Hematopoietic multipotent progenitor cell treated with erythropoietin and hydrocortisone succinate and interleukin-3 and kit ligand, for 4 days (in vitro differentiated cells): ENCODE data around the gene CEMIP.

Source experiments
- DNase-seq: peaks from one replicate; pipeline ENCODE4 v3.0.0-alpha.2; 2015

CEMIP gene

DNA sequence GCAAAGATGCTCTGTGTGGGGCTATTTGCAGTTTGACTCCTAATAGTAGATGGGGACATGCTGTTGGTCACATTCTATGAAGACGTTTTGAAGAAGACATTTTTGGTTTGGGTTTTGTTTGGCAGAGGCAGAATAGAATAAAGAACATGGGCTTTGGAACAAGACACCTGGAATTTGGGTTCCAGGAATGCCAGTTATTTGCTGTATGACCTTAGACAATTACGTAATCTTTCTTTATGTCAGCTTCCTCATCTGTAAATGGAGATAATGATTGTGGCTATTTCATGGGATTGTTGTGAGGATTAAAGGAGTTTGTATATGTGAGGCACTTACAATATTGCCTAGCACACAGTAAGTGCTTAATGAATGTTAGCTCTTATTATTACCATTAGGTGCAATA is 118.9 kb downstream of the CEMIP start:
- DNase-seq = no peak

DNA sequence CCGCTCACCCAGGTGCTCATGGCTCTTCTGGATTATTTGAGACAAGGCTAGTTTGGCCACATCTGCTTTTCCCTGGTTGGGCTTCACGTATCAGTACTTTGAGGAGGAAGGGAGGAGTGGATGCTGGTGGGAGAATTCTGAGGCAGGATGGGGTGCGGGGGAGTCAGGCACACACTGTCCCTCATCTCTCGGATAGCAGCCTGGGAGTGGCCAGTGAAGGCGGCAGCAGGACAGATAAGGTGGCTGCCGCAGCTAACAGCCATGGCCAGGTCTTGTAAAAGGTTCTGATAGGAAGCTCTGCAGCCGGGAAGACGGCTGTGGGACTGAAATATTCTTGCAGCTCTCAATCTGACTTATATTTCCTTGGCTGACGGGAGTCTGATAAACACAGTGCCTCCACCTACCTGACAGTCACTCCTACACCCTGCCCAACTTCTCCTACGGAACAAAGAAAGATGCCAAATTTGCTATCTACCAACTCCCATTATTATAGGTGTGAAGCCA is 123.2 kb downstream of the CEMIP start:
- peak; percentile 10 for DNase-seq

GRCh38 chr15:80904998-80905397 is 125.8 kb downstream of the CEMIP start:
- DNase-seq = no peak

- no peak for DNase-seq
Observed at GRCh38 chr15:80906159-80906766, 127.1 kb downstream of the CEMIP start.

DNA sequence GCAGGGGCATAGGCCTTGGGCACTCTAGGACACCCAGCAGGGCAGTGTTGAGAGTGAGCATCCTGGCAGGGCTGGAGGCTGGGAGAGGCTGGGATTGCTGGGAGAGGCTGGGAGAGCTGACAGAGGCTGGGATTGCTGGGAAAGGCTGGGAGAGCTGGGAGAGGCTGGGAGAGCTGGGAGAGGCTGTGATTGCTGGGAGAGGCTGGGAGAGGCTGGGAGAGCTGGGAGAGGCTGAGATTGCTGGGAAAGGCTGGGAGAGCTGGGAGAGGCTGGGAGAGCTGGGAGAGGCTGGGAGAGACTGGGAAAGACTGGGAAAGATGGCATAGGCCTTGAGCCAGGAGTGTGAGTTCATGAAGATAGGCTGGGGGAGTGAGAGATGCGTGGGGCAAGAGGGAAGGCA is 132.7 kb downstream of the CEMIP start:
- DNase-seq = no peak

DNA sequence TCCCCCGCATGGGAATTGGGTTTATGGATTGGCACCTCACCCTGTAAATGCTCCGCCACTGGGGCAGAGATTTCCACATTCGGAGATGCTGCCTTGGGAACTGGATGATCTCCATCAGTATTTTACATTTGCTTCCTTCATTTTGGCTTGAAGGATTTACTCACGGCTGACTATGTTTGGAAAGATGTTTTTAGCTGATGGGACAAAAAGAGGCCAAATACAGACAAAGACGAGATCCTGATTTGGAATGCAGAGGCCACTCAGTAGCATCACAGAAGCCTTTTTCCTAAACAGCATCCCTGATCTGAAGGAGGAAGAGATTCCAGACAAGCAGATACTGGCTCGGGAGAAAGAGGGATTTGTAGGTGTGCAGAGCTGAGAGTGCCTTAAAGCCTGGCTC is 133.5 kb downstream of the CEMIP start:
- no peak for DNase-seq

DNA sequence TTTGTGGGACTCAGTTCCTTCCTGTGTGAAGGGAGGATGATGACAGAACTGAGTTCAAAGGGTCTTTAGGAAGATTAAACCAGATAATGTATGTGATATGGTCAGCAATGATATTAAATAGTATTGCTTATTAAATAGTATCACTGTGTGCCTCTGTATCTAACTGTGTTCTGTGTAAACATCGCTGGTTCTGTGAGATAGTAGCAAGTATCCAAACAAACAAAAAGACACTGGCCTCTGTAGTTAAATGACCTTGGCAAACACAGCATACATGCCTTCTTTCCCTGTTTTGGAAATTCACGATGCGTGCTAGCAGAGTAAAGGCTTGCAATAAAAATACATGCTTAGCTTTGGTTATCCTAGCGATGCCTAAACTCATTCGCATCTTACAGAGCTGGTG is 134.4 kb downstream of the CEMIP start:
- DNase-seq = no peak

DNA sequence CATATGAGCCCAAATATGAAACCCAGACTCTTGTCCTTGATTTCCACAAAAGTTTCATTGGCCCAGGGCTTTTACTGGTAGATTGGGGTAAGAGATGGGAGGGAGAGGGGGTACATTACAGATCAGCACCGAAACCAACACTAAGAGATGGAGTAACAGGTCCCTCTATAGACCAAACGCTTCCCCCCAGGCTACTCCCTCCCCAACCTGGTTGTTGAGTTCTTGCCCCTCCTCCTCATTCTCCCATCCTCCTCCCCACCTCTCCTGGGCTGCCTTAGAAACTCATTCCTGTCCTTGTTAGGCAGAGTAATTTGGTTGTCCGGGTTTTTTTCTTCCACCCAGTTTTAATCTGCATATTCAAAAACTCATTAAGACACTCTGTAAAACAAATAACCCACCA is 136.3 kb downstream of the CEMIP start:
- no peak for DNase-seq

GRCh38 chr15:80916056-80916455 is 136.9 kb downstream of the CEMIP start:
- no peak for DNase-seq

DNA sequence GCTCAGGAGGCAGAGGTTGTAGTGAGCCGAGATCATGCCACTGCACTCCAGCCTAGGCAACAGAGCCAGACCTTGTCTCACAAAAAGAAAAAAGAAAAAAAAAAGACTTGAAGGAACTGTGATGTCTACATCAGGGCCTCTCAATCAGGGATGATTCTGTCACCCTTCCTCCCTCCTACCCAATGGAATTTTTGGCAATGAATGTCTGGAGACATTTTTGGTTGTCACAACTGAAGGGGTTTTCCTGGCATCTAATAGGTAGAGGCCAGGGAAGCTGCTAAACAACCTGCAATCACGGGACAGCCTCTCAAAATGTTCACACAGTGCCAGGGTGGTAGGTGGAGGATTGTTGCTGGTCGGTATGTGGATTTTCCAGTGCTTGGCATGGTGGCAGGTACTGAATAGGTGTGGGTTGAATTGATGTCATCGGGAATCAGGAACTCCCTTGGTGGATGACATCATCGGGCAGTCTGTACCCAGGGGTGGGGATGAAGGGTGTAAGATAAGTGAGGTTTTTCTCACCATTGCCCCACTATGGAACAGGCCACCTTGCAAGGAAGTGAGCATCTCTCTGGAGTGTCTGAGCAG is 139.1 kb downstream of the CEMIP start:
- DNase-seq = no peak

DNA sequence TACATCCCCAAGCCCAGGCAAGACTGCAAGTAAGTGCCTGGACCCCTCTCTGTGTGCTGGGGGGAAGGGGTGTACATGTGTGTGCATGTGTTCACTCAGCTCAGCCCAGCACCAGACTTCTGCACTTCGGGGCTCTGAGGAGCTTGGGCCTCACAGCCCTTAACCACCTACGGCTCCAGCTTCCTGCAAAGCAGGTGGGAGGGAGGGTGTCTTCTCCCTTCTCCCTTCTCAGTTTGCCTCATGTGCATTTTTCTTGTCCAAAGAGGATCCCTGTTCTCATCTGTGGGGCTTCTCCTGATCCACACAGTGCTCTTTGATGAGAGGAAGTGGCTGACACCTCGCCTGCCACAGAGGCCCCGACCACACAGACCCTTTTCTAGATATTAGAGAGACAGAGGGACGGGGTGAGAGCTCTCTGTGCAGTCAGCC is 141.1 kb downstream of the CEMIP start:
- DNase-seq = peak; percentile 14

- DNase-seq = no peak
Observed at GRCh38 chr15:80921736-80922410, 142.7 kb downstream of the CEMIP start.

DNA sequence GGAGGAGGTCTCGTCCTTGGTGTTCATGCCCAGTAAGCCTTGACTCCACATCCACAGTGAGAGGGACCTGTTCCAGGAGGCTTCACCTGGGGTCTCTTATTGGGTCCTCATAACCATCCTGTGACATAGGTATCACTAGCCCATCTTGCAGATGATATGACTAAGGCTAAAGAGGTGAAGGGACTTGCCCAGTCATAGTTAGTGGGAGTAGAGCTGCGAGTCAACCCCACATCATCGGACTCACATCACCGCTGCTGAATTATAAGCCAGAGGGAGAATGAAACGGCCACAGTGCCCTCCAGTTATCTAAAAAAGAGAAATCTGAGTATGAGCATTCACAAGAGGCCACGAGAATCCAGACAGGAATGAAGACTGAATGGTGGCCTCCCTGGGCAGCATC is 144.5 kb downstream of the CEMIP start:
- no peak for DNase-seq

- DNase-seq = no peak
Observed at GRCh38 chr15:80924278-80924677, 145.1 kb downstream of the CEMIP start.

DNA sequence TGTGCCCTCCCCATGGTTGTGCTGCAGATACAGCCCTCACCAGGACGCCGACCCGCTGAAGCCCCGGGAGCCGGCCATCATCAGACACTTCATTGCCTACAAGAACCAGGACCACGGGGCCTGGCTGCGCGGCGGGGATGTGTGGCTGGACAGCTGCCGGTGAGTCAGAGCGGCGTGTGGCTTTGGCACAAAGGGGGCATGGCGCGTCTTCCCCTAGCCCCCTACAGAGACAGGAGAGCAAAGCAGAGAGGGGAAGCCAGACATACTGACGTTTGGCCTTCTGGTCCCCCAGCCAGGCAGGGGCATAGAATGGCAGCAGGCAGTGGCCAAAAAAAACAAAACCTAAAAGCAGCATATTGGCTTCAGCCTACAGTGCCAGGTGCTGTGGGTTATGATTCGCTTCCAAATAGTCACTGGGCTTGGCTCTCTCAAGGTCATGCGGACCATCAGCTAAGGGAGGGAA is 146.5 kb downstream of the CEMIP start:
- DNase-seq = no peak

DNA sequence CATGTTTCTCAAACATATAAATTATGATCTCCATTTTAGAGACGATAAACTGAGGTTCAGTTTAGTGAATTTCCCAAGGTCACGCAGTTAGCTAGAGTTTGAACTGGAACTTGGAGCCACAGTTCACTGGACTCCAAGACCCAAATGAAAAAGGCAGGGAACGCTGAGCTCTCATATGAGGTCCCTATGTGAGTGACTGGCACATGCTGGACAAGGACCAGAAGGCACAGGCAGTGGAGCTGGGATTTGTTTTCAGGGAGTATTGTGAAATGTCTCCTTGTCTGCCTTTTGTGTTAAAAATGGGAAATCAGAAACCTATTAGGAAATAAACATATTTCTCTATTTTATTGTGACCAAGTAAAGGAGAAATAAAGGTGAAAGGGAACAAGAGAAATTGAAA is 147.0 kb downstream of the CEMIP start:
- no peak for DNase-seq

DNA sequence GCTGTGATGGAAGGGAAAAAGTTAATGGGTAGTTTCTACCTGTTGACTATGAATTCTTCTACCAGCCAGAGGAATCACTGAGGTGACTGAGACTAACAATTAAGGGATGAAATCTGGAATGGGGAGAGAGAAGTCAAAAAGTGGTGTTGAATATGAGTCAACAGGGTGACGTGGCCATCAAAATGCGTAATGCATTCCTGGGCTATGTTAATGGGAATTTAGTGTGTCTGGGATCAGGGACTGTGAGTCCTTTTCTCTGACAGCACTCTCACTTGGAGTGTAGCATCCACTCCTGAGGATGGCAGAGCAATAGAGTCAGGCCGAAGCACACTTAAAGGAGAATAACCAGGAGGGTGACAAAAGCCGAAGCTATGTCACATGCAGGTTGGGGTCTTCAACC is 150.1 kb downstream of the CEMIP start:
- DNase-seq = no peak

GRCh38 chr15:80929689-80930088 is 150.5 kb downstream of the CEMIP start:
- no peak for DNase-seq

- no peak for DNase-seq
Observed at GRCh38 chr15:80931191-80931590, 152.0 kb downstream of the CEMIP start.

DNA sequence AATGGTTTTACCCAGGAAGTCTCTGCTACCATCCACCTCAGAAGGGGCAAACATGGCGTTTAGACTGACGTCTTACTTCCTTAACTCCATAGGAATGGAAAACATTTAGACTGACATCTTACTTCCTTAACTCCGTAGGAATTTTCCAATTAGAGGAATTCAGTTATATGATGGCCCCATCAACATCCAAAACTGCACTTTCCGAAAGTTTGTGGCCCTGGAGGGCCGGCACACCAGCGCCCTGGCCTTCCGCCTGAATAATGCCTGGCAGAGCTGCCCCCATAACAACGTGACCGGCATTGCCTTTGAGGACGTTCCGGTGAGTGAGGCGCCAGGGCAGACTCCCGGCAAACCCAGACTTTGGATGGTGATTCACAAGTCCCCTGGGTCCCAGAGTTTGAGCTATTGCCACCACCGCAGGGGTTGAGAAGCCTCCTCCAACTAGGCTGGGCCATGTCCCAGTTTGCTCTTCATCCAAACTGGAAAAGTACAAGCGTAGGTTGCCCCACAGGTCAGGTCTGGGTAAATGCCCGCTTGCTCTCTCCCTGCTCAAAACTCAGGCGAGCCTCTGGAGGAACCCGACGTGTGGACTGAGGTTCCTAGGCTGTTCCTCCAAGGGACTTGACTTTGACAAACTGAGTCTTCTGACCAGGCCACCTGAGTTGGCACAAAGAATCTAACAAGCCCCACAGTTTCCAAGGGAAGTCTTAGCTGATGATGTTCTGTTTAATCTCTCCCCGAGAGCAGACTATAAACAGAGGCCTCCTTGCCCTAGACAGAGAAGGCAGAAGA is 152.7 kb downstream of the CEMIP start:
- no peak for DNase-seq

DNA sequence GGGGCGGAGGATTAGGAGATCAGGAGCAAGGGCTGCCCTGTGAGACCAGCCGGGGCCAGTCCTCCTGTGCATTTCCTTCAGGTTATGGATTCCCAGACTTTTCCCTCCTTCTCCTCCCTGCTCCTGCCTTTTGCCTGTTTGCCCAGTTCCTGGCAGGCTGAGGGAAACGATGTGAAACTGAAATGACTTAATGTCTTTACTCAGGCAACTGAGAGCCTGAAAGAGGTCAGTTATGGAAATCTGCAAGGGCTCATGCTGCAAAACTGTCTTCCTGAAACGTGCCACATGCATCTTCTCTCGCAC is 153.3 kb downstream of the CEMIP start:
- DNase-seq = no peak

DNA sequence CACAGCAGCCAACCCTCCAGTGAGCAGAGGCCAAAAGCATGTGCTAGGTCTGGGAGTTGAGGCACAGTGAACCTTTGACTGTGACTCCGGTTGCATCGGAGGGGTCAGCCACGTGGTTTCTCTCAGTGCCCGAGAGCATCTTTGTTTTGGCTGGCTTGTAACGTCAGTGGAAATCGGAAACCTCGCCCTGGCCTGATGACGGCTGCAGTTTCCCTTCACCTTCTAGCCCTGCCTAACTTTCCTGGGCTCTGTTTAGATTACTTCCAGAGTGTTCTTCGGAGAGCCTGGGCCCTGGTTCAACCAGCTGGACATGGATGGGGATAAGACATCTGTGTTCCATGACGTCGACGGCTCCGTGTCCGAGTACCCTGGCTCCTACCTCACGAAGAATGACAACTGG is 153.8 kb downstream of the CEMIP start:
- no peak for DNase-seq

GRCh38 chr15:80934761-80935221 is 155.6 kb downstream of the CEMIP start:
- no peak for DNase-seq
